H1 (cell line): ENCODE data around the gene LCN12.

ENCODE experiments used
- CEBPB ChIP-seq: IDR thresholded peaks from 2 replicates; pipeline ENCODE4 v1.6.1; 2012; ENCODE audit warnings: low read depth, low read length
- CTCF ChIP-seq, 3 experiments: IDR thresholded peaks; 1 replicate in 2 of 3; 2 replicates in 1 of 3; pipeline versions ENCODE4 v1.5.1 to v1.6.1; 2011; ENCODE audit warnings: low read length in 3 of 3, mild to moderate bottlenecking in 3 of 3, inconsistent platforms in 2 of 3, low read depth in 1 of 3, moderate library complexity in 1 of 3; ENCODE audit not compliant: insufficient read depth in 1 of 3; ENCODE audit errors: control extremely low read depth in 1 of 3
- EP300 ChIP-seq, 2 experiments: IDR thresholded peaks; 1 replicate in 1 of 2; 2 replicates in 1 of 2; pipeline ENCODE4 v1.6.1; 2011 to 2012; ENCODE audit warnings: low read depth in 2 of 2, low read length in 2 of 2, mild to moderate bottlenecking in 2 of 2, borderline replicate concordance in 1 of 2, inconsistent platforms in 1 of 2, moderate library complexity in 1 of 2
- POLR2A ChIP-seq, 2 experiments: IDR thresholded peaks; 1 replicate in 1 of 2; 2 replicates in 1 of 2; pipeline ENCODE4 v1.6.1; 2011; ENCODE audit warnings: low read depth in 2 of 2, low read length in 2 of 2, mild to moderate bottlenecking in 2 of 2; ENCODE audit errors: control extremely low read depth in 1 of 2
- TCF12 ChIP-seq: IDR thresholded peaks from 2 replicates; pipeline ENCODE4 v1.6.1; 2011; ENCODE audit warnings: low read depth, mild to moderate bottlenecking, low read length

GRCh38 chr9:136974817-136975535 is 22.9 kb downstream of the LCN12 start:
- TF ChIP-seq TCF12 (no peak), POLR2A (IDR thresholded peaks at IDR 0.05; ENCODE audit: control extremely low read depth in 1 of 2, low read depth in 2 of 2, low read length in 2 of 2) (no peak), CEBPB (no peak), CTCF (IDR thresholded peaks at IDR 0.05; ENCODE audit: control extremely low read depth in 1 of 3, insufficient read depth in 1 of 3, low read depth in 1 of 3, low read length in 3 of 3) (no peak), EP300 (IDR thresholded peaks at IDR 0.05; ENCODE audit: borderline replicate concordance in 1 of 2, low read depth in 2 of 2, low read length in 2 of 2) (no peak)
